Activated T-cell treated with anti-CD3 and anti-CD28 coated beads, Interleukin-2, amount 50 U/mL, for 48 hours (primary cell): ENCODE results near the gene RANBP3.
"Not testable (repeated sequence)": the region's sequence is repeated elsewhere in the genome, so short reads cannot be mapped to it uniquely, and the experiment has no call there.

Experiments
- DNase-seq, 2 experiments: peaks; one replicate each; pipeline ENCODE4 v3.0.0-alpha.2; 2020

RANBP3 gene

DNA sequence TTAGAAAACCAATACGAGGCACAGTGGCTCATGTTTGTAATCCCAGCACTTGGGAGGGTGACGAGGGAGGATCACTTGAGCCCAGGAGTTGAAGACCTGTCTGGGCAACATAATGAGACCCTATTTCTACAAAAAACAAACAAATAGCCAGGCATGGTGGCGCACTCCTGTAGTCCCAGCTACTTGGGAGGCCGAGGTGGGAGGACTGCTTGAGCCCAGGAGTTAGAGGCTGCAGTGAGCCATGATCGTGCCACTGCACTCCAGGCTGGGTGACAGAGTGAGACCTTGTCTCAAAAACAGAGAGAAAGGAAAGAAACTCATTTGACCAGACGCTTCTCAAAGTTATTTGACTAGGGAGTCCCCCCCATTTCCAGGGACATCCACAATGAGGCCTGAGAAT lies 14.7 kb downstream of the RANBP3 start:
- not testable (repeated sequence) for DNase-seq

DNA sequence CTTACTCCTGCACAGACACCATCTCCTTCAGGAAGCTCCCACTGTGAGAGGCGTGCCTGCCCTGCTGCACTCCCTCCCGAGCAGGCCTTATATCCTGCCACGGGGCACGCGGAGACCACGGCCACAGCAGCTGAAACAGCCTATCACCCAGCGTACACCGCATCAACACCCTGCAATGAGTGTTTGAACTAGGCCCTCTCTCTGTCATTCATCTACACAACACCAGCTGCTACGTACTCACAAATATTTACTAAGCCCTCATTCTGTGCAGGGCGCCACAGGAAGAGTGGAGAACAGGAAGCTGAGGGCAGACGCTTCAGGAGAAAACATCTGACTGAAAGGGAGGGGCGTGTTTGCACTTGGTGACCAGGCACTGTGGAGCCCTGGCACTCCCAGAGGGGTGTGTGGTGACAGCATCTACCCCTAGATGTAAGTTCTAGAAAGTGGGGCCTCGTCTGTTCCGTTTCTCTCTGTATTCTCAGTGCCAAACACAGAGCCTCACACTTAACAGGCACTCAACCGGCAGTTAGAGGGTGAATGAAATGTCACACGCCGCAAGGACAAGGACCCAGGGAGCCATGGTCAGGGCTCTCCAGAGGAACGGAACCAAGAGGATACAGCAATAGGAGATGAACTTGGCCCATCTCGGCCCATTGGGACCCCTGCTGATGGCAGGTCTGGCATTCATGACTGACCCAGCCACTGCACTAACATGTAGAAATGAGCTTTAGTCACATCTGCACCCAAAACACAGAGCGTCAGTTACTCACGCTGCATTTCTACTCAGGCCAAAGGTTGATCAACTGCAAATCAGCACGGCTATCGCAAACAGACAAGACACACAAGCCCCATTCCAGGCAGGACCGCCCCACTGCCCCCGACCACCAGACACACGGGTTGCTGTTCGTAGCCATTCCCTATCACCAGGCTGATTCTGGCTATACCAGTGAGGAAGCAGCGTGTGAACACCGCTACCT lies 15.7 kb downstream of the RANBP3 start:
- DNase-seq: peak; percentile 56 to 68

GRCh38 chr19:5961641-5961968 lies 16.3 kb downstream of the RANBP3 start:
- DNase-seq: not testable (repeated sequence)

- DNase-seq: no peak
These were observed 17.6 kb downstream of the RANBP3 start for GRCh38 chr19:5960005-5961001.

DNA sequence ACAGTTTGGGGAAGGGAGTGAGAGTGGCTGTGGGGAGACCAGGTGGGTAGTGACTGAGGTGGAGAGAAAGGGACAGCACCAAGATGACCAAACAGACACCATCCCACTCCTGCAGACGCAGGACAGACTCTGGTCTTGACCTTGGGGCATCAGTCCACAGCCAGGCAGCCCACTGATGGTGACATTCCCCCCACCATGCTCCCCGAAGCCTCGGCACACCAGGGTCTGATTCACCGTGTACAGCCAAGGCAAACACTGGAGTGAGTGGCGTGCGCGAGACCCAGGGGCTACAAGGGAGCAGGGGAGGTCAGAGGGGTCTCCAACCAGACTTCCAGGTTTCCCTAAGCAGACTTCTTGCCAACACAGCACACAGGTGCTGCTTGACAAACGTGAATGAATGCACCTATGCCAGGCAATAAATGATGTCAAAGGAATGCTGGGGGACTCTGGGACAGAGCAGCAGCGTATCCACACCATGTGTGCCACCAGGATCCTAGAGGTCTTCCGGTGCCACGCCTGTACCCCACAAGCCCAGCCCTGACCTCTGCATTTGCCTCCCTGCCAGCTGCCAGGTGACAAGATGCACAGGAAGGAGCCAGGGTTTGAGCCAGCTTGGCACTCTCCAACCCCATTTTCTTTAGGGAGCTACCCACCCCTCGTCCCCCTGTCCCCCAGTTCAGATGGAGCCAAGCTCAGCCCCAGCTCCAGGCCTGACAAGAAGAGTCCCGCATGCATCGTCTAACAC lies 18.5 kb downstream of the RANBP3 start:
- no peak for DNase-seq

DNA sequence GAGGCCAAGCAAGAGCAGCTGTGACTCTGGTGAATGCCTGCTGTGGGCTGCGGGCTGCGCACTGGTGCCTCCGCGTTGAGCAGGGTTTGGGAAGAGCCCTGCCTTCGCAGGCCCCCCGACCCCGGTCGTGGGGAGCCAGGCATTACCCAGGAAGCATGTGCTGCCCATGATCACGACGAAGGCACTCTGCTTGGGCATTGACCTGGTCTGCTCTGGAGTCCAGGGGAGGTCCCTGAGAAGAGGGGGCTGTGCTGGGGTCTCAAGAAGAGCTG lies 19.2 kb downstream of the RANBP3 start:
- DNase-seq: no peak

DNA sequence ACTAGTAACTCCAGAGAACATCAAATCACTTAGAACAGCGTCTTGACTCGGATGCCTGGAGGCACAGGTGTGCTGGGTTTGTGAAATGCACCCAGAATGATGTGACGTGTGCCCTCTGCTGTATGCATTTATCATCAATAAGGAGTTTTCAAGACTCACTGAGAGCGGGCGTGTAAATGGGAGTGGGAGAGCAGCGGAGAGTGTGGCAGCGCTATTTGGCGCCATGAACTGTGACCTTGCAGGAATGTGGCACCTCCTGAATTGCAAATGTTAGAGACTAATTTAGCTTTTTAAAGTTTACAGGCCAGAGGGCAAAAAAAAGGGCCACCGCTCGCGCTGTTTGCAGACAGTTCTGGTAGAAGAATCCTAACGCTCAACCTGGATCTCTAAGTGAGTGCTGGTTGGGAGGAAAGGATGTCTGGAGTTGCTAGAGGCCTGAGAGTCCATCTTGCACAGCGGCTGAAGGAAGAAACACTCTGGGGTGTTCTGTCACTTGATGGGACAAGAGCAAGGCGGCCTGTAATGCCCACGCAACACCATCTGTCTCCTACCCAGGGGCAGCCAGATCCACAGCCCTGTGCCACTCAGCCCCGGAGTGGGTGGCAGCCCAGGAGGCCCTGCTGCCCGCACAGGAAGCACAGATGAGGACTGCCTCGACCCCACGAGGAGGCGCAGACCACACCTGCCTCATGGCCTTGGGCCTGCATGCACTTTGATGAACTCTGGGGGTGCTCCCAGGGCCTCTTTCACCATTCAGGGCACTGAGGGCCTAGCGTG lies 19.7 kb downstream of the RANBP3 start:
- DNase-seq: no peak

GRCh38 chr19:5957170-5957569 lies 20.8 kb downstream of the RANBP3 start:
- no peak for DNase-seq

- DNase-seq: no peak
These were observed 21.2 kb downstream of the RANBP3 start for GRCh38 chr19:5956728-5957127.

DNA sequence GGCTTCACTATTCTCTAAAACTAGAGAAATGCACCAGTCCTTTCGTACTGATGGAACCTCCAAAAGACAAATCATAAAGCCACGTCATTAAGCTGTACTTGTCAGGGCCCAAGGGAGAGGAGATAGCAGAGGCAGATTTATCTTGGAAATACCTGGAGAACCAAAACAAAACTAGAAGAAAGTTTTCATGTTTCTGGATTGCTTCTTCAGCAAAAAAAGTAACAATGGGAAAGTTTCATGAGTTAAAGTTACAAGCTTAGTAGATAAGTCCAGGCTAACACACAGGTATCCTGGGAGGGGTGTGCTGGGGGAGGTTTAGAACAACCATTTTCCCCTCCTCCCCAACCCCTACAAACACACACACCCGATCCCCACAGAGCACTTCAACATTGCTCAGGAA lies 21.6 kb downstream of the RANBP3 start:
- no peak for DNase-seq

DNA sequence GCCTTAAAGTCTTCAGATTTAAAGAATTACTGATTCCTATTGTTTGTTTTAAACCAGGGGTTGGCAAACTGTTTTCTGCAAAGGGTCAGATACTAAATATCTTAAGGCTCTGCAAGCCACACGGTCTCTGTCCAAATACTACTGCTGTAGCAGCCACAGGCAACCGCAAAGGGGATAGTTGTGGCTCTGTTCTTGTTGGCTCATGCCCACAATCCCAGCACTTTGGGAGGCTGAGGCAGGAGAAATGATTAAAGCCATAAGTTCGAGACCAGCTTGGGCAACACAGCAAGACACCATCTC lies 22.4 kb downstream of the RANBP3 start:
- no peak for DNase-seq

DNA sequence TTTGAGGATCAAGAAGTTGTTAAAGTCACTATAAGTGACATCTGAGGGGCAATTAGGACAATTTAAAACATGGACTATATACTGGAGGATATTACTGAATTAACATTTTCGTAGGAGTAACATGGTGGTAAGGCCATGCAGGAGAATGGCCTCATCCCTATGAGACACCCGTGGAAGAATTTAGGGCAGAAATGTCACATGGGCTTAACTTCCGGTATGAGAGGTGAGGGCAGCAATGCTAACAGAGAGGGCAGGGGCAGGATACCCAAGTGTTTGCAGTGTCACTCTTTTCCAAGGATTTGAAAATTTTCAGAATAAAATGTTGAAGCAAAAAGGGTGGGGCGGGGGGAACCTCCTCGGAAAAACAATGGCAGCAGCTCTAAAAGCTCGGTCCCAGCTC lies 23.6 kb downstream of the RANBP3 start:
- no peak for DNase-seq

- peak; percentile 66 to 72 for DNase-seq
These were observed 24.2 kb downstream of the RANBP3 start for GRCh38 chr19:5953680-5954213.

DNA sequence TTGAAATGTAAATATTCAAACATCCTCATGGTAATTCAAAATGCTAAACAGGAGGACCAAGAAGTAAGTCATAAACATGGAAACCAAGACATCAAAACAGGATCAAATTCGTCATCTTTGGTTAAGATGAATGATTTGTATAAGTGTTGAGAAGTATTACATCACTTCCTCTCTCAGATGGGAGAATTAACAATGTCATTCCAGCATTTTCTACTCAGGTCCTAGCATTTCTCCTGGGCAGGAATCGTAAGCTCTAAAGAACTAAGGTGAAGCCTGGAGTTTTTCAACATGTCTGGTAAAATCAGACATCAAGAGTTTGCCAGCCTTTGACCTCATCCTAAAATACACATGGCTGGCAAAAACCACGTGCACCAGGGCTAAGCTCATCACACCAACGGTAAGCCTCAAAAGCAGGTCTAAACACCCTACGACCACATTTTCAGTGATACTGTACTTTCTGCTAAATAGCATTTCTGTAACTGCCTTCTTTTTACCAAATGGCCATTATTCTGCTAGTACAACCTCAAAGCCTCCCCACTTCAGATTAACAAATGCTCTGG lies 24.8 kb downstream of the RANBP3 start:
- DNase-seq: no peak

GRCh38 chr19:5952193-5953029 lies 25.5 kb downstream of the RANBP3 start:
- DNase-seq: no peak

DNA sequence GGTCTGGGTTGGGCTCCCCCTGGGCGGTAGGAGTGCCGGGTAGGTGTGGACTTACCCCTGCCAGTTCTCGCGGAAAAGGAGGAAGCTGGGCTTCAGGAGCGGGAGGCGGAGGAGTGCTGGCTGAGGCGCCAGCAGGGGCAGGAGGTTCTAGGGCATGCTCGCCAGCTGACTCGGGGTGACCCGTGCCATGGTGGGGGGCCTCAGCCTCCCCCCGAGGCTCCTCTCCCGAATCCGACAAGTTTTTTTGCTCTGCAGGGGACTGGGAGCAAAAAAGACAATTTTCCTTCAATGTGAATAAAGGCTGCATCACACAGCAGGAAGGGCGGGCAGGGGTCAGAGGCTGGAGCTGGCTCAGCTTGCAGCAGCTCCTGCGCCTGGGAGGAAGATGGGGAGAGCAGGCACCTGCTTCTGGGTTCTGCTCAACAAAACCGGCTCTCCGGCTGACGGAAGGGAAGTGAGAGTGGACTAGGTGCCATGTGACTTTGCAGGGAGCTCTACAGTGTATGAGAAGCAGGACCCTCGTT lies 26.5 kb downstream of the RANBP3 start:
- no peak for DNase-seq

DNA sequence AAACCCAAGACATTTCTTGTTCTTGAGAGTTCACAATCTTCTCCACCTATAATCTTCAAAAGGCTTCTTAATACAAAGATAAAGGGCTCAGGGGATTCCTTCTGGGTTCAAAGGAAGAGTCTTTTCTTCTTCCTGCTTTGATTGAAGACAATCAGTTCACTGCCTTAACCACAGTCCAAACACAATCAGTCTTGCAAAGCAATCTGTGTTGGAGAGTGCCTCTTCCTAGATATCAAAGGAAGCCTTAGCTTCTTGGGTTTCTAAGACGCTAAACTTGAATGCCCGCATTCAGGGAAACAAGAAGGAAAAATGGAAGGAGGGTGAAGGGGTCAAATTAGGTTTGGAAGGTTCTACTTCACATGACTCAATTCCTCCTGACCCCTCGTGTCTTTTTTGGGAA lies 27.2 kb downstream of the RANBP3 start:
- no peak for DNase-seq

DNA sequence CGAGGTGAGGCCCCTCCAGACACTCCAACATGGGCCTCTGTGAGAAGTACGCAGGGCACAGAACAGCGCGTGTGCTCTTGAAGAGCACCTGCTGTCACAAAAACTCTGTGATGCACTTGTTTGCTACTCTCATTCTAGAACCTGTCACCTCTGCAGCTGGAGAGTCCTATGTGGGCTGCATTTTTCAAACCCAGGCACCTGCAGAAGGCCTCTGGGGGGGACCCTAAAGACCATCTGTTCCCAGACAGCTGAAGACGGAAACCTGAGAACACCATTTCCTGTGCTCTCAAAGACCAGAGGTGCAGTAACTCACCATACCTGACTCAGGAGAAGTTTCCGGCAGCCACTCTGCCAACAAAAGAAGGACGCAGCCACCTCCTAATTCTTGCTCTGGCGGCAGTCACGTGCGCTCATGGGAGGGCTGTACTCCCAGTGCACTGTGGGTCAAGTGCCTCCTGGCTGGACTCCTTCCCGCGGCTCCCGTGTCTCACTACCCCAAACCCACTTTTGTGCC lies 28.1 kb downstream of the RANBP3 start:
- DNase-seq: peak; percentile 52 to 63

- DNase-seq: peak; percentile 41 to 44
These were observed 29.0 kb downstream of the RANBP3 start for GRCh38 chr19:5948752-5949564.

- DNase-seq: no peak
These were observed 30.5 kb downstream of the RANBP3 start for GRCh38 chr19:5947435-5947834.
